Heart left ventricle (tissue), 13 donors: ENCODE data around the gene MBP.

Experiments
- CTCF ChIP-seq, 12 donors: fragments of 200-600 bp; sonication (generic) in 4 of 12; IDR thresholded peaks; one replicate each; pipeline versions ENCODE4 v1.5.0 to v1.8.0; 2018 to 2022; ENCODE audit warnings: antibody characterized with exemption in 12 of 12, mild to moderate bottlenecking in 5 of 12
- POLR2A ChIP-seq, 2 donors: fragments of 450-650 bp; IDR thresholded peaks; one replicate each; pipeline ENCODE4 v1.6.1; 2017; ENCODE audit warnings: antibody characterized with exemption in 2 of 2, mild to moderate bottlenecking in 2 of 2, moderate library complexity in 2 of 2
- donor health status: ischemic (EF 13 %, LVEDD 7.1; RV severe dilation, severe dysfunction).
- donor health status: DM: no; HTN: yes; CAD: no.
- donor health status: DM: no; HTN: no; CAD: no.
- donor health status: ischemic (EF 25% LVEDD 6.9; RV normal size, moderate dysfunction).
- donor health status: ischemic (EF 25% LVEDD 5.7; RV mildly dilated, moderate dysfunction).
- donor health status: ischemic (EF 35%, LVEDD 5.7; RV mildly dilated, moderate dysfunction).
- donor health status: nonischemic (EF 11% LVEDD 7.7; RV severe dilation, severe dysfunction).
- donor health status: DM: yes; HTN: yes; CAD: no.
- donor health status: PGD.
- donor health status: ischemic (EF 29% LVEDD 5.4; RV normal size, mild dysfunction).
- donor health status: nonischemic (EF 23%, LVEDD 6.1; RV moderate dilation, normal function).

GRCh38 chr18:77013811-77014521 is 118.6 kb downstream of the MBP start:
- TF ChIP-seq CTCF (IDR thresholded peaks at IDR 0.05) (no peak), POLR2A (IDR thresholded peaks at IDR 0.05) (no peak)
